SKM-1 treated with dmso at 0.1 percent for 144 hours (cell line): ENCODE results near the gene ZBP1.

Experiments used
- DNase-seq: peaks from one replicate; lab custom pipeline; 2025; ENCODE audit not compliant: unreplicated experiment; lab: John Stamatoyannopoulos, UW

The ZBP1 gene

DNA sequence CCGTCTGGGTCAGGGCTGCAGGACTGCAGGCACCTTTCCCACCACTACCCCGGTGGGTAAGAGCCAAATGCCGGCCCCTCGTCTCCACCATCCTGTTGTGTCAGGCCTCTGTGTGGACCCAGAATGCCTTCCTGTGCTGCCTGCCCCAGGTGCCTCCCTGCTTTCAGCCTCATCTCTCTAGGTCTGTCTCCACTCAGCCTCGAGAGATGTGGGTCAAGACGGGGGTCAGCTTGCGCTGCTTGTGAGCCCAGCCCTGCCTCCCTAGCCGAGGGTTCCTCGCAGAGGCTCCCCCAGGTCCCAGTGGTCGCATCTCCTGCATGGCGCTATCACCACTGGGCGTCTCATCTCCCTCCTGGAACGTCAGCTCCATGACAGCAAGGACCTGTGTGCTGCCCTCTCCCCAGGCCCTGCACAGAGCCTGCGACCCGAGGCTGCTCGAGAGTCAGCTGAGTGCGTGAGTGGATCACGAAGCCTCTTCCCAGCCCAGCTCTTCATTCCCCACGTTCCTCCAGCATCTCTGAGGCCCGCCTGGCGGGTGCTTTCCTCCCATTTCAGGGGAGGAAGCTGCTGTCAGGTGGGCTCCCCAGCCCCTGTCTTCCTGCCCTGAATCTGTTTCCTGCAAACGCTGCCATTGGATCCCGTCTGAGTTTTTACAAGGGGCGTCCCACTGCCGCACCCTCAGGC, 38.7 kb upstream of the ZBP1 start:
- no peak for DNase-seq

DNA sequence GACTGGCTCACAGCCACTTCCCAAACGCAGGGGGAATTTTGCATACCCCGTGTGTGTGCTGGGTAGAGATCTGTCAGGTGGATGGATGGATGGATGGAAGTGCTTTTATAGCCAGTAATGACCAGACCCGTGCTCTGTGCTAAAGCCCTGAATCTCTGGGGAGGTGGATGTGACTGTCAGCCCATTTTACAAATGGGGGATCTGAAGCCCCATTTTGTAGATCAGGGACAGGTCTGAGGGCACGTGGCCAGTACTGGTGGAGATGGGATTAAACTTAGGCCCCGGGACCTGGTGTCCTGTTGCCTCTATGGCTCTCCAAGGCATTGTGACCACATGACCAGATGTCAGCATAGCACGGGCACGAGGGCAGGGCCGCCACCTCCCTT, 38.2 kb upstream of the ZBP1 start:
- no peak for DNase-seq

- no peak for DNase-seq
Measured at GRCh38 chr20:57657535-57658446, 37.6 kb upstream of the ZBP1 start.

DNA sequence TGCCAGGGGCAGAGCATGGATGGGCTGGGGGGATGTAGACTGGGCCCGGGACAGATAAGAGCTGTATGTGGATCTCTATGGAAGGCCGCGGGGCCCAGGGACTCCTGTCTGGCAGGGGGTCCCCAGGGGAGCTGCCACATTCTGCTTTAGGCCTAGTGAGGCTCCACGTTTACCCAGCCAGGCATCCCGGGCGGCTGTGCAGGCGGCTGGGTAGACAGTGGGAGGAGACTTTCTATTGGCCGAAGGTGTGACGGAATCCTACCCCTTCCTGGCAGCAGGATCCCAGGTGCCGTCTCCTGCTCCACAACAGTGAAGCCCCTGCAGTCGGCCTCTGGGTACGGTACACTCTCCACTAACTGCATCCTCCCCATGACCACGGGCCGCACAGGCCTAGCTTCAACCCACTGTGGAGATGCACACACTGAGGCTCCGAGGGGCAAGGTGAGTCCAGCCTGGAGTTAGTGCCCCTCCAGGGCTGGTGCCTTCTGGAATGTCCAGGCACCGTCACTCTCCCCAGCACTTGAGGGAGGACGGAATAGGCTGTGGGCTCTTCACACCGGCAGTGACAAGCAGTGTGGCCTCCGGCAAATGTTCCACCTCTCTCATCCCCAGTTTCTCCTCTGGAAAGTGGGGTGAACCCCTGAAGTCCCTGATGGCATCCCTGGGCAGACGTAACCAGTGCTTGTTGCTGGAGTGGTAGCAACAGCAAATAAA, 36.8 kb upstream of the ZBP1 start:
- DNase-seq = no peak

DNA sequence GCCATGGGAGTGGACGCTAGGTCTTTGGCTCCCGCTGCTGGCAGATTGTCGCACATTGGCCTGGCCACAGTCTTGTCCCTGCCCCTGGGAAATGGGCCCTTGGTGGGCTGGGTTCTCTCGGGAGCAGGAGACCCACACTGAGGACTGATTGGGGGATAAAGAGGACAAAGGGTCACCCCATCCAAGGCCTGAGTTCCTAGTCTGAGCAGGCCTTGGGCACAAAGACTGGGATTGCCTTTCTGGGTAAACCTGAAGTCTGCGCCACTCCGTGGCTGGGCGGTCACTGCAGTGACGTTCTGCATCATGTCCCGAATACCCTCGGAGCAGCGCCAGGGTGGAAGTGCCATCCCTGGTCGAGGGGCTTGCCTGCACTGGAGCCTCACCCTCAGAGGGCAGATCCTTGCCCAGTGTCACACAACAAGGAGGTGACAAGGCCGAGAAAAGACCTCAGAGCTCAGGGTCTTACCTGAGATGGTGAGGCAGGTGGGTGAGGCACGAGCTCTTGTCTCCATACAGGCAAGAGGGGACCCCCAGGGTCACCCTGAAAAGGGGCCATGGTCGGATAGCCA, 36.1 kb upstream of the ZBP1 start:
- DNase-seq = no peak

GRCh38 chr20:57655809-57656155, 35.6 kb upstream of the ZBP1 start:
- no peak for DNase-seq

DNA sequence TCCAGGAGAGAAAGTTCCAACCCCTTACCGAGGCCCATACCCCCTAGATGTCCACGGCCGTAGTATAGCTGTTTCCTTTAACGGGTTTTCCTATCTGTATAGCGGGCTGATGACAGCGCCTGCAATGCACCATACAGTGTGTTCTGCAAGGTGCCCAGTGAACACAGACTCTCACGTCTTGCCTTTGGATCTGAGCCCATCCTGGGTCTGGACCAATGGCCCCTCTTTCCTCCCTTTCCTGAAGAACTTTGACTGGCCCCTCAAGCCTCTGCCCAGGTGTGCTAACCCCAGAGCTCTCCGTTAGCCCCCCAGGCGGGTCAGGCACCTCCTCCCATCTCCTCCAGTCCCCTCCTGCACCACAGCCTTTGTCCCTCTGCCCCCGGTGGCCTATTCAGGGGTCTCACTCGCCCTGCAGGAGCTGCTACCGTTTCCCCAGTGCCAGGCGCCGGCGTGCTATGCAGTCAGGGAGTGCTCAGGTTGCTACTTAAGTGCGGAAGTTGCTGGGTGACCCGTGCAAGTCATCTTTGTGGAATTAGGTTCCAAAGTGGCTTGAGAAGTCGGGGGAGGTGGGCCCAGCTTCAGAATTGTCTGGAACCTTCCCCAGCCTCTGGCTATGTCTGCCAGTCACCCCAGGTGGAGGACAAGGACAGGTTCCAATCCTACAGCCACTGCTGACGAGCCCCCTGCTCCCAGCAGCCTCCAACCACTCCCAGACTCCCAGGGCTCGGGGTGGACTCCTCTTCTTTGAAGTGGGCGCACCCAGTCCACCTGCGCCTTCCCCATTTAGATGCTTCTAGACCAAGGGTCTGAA, 35.0 kb upstream of the ZBP1 start:
- no peak for DNase-seq

DNA sequence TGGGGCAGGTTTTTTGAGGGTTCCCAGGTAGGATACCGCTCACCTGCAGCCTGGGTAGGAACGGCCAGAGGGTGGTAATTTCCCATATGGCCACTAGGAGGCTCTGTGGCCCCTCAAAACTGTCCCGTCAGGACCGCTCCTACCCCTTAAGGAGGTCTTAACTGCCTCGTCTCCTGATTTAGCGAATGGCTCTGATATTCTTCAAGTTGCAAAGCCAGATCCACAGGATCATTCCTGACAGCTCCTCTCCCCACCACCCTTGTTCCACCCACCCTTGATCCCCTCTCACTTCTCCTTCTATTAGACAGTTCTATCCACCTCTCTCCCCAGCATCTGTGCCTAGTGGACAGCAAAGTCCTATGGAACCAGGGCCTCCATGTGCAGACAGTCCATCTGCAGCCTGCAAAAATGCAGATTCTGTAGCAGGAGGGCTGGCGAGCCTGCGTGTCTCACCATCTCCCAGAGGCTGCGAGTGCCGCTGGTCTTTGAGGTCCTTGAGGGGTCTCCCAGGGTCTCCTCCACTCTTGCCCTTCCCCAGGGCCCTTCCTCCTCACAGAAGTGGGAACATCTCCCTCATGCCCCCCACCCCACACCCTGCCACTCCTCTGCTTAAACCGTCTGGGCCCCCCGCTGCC, 34.3 kb upstream of the ZBP1 start:
- DNase-seq = peak; percentile 7

GRCh38 chr20:57653910-57654309, 33.7 kb upstream of the ZBP1 start:
- DNase-seq = no peak

GRCh38 chr20:57653546-57653900, 33.3 kb upstream of the ZBP1 start:
- no peak for DNase-seq

- no peak for DNase-seq
Measured at GRCh38 chr20:57652606-57653545, 32.6 kb upstream of the ZBP1 start.

GRCh38 chr20:57651881-57652605, 31.8 kb upstream of the ZBP1 start:
- DNase-seq = no peak

DNA sequence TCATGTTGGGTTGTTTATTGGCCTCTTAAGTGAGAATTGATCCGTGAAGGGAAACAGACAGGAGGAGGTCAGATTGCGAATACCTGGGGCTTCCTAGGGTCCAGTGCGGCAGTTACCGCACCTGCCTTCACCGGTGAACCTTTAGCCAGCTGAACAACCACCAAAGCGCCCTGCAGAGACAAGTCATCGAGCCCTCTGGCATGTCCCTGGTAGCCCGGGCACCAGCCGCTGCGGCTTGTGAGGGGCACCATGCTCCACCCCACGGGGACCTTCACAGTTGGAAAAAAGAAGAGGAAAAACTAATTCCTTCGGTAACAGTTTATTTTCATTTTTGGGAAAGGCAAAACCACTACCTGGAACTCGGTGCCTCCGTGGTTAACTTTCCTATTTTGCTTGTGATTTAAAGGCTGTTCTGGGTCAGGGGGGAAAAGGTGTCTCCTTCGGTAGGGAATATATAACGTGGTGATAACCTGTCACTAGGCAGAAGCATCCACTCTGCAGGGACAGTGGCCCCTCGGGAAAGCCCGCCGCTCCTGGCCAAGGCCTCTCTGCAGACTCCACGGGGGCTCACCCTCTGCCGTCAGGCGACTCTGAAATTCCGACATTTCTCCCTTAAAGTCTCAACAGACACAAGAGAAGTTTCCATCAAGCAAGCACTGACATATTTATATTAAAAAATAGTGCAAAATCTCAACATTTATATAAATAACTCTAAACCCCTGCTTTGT, 30.7 kb upstream of the ZBP1 start:
- DNase-seq = no peak

DNA sequence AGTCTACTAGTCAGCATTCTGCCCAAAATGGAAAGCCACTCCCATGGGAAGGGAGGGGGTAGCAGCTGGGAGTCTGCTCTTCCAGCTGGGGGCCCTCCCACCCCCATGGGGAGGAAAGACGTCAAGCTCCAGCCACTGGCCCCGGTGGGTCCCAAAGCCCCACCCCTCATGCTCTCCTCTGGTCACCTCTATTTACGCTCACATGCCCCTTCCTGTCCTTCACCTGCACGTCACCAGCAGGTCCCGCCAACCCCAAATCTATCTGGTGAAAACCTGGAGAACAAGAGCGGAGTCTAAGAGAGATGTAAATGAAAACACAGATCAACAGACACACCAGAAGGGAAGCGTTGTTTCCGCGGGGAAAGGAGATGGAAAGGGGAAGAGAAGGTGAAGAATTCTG, 30.0 kb upstream of the ZBP1 start:
- no peak for DNase-seq

DNA sequence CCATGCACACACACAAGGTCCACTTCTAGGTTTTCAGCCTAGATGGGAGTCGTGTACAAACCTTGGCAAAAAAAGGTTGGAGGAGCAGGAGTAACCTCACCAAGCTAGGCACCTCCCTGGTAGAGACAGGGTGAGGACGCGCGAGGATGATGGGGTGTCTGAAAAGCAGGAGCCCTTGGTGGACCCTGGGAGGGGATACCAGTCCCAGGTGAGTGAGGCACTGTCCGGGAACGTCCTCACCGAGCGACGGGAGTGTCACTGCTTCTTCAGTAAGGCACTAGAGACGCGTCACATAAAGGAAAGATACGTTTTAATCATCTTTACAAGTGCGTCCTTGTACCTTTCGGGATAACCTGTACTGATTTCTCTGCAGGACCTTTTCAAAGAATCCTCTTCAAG, 29.4 kb upstream of the ZBP1 start:
- DNase-seq = no peak

- no peak for DNase-seq
Measured at GRCh38 chr20:57648878-57649616, 28.8 kb upstream of the ZBP1 start.
